GM12875 (cell line): Measurements from ENCODE around the gene NCF2.

Source experiments
- H3K4me3 ChIP-seq: one replicate; pipeline ENCODE4 v1.5.1; 2011; ENCODE audit warnings: low read depth, low read length, control low read depth
- CTCF ChIP-seq: IDR thresholded peaks from 2 replicates; pipeline ENCODE4 v1.5.1; 2011; ENCODE audit warnings: low read depth, mild to moderate bottlenecking, control low read depth, inconsistent platforms, low read length, moderate library complexity, borderline replicate concordance; ENCODE audit not compliant: insufficient read depth

NCF2 gene

GRCh38 chr1:183506561-183506960, 83.7 kb downstream of the NCF2 start:
- TF ChIP-seq CTCF: no peak
- H3K4me3 ChIP-seq: no peak overlapping the region
